ENCODE data around the gene DHRS3.

DHRS3 gene

DNA sequence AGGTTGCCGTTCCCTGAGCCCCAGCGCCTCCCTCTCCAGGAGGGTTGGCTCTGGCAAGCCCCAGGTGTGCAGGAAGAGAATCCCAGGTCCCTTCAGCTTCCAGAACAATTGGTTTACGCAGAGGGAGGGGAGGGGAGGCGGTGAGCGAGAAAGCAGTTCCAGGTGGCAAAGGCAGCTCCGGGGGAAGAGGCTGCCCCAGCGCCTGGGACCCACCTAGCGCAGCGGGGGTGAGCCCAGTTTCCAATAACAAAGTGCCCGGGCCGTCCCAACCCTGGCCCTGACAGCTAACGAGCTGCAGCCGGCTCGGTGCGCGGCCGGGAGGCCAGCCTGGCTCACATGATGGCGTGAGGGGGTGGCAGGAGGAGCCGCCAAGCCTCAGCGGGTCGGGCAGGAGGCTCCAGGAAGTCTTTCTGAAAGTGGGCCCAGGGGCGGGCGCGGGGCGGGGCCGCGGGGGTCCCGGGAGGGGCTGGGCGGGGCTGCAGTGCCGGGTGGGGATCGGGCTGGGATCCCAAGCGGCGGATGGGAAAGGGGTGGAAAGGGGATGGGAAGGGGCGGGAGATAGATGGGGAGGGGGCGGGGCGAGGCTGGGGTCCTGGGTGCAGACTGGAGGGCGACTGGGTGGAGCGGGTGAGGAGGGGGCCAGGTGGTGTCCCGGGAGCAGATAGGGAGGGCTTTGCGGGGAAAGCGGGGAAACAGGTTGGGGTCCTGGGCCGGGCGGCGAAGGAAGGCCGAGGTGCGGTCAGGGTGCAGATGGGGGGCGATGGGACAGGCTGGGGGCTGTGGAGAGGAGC, 22.8 kb downstream of the DHRS3 start:
- peak; percentile 82 for DNase-seq

DNA sequence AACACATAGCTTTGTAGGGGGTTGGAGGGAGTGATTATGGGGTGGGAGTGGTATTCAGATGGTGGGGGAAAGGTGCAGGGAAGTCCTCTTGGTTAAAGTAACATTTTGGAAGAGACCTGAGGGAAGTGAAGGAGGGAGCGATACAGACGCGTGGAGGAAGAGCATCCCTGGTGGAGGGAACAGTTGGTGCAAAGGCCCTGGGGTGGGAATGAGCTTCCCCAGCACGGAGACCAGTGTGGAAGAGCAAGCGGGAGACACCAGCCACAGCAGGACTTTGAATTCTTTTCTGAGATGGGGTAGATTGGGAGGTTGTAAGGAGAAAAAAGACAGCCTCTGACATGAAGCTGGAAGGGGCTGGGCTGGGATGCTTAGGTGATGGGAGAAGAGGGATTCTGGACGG, 23.5 kb downstream of the DHRS3 start:
- no peak for DNase-seq

DNA sequence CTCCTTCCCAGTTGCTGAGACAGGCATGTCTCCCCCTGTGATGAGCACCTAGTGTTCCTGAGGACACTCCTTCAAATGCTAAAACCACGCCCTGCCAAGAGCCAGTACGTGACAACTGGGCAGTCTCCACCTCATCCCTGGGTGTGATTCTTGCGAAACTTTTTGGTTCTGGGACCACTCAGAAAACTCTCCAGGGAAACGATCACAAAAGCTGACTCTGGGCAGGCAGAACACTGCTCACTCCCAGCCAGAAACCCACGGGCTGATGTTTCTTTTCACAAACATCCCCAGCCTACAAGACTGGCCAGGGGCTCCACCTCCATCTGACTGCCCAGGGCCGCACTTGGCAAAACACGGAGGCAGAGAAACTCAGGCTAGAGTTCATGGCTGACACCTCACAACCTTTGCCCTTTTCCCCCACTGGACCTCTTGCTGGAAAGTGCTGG, 24.4 kb downstream of the DHRS3 start:
- DNase-seq = no peak

DNA sequence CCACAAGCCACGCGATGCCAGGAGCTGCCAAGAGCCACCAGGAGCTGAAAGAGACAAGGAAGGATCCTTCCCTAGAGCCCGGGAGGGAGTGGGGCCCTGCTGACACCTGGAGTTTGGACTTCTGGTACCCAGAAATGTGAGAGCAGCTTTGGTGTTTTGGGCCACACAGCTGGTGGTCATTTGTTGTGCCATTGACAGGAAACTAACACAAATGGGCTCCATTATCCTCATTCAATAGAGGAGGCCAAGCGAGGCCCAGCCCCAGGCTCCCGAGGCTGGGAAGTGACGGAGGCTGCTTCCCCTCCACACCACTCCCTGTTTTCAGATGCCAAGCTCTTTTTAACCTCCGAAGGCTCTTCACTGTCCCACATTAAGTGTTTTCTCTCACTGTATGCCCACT, 25.5 kb downstream of the DHRS3 start:
- DNase-seq = peak; percentile 12

DNA sequence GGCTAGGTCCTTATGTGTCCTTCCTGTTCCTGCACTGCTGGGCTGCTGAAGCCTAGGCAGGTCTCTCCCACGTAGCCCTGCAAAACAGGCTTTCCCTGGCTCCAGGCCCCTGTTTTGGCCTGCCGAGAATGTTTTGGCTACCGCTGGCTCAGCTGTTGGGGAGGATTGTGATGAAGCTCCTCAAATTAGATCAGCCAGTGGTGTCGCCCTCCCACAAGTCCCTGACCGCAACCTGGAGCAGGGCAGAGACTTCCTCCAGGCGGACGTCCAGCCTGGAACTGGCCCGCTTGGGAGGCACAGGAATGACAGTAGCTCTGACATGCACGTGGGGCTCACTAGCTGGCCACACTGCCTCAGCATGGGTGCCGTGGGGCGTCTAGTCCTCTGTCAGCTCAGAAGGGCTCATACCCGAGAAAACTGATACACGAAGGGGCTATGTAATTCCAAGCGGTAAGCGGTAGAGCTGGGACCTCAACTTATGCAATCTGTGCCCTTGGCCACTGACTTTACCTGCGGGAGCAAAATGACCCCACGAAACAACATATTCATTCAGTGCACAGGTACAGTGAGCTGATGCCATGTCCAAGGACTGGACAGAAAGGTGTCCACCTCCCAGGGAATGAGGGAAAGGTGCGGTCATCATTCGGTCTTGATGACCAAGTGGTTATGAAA, 26.6 kb downstream of the DHRS3 start:
- DNase-seq = no peak

DNA sequence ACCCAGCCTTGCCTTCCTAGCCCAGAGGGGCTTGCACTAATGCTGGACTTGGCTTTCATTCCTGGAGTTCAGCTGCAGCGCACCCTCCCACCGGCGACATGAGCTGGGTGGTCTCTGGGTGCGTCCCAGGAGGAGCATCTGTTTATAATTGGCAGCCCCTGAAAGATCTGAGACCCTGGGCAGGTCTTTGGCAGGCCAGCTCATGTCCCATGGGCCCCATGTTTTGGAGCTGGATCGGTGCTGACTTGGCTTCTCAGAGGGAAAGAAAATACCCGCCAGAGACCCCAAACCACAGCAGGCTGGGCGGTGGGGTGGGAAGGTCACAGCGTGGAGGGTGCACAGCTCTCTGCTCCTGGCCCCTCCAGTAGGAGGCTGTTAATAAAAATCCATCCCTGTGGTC, 29.3 kb downstream of the DHRS3 start:
- DNase-seq = no peak

DNA sequence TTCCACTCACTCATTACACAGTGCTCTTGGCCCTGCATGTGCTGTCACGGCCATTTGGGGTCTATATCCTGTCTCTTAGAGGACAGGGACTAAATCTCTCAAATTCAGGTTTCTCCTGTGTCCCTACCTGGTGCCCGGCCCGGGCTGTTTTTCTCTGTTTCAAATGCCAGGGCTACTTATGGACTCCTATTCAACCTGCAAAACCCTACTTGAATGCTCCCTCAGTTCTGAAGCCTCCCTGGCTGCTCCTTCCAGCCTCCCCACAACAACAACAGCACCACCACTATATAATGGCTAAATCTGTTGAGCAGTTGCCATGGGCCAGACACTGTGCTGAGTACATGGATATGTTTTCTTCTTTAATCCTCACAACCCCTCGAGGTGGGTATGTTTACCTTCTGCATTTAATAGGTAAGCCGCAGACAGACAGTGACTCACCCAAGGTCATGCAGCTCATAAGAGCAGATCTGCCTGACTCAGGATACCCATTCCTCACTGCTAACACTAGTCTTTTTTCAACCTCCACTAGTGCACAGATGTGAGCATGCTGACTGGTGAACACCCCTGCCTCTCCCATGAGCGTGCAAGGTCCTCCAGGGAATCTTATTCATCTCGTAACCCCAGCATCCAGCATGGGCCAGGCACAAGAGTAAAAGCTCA, 29.9 kb downstream of the DHRS3 start:
- no peak for DNase-seq

DNA sequence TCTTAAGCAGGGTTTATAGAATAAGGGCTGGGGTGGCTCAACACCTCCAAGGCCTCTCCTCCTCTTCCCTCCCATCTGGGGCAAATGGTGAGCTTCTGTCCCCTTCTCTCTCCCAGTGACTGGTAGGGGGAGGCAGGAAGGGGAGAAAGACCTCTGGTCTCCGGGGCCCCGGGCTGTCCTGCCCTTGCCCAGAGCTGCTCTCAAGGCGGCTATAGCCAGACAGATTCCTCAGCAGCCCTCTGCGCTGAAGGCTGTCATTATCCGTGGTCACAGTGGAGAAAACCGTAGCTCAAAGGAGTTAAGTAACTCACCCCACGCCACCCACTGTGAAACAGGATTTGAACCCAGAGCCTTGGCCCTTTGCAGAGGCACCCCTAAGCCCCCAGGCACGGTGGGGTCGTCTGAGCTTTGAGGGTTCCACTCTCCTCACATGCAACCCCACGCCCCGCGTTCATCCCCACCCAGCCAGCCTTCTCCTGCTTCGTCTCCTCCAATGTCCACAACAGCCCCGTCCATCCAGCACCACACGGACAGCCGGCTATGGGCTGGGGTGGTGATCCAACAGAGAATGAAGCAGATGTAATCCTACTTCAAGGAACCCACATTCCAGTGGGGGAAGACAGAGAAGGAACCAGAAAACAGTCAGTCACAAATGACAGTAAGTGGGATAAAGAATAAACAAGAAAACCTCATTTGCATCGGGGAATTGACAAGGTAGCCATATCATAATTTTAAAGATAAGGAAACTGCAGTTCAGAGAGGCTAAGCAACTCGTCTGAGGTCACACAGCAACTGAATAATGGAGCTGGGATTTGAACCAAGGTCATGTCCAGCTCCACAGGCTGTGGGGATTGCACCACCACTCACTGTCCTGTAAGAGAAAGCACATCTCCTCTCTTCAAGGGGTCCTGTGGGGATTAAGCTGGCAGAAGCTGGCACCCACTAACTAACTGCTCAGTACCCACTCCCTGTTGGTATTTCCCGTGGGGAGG, 31.8 kb downstream of the DHRS3 start:
- DNase-seq = no peak

DNA sequence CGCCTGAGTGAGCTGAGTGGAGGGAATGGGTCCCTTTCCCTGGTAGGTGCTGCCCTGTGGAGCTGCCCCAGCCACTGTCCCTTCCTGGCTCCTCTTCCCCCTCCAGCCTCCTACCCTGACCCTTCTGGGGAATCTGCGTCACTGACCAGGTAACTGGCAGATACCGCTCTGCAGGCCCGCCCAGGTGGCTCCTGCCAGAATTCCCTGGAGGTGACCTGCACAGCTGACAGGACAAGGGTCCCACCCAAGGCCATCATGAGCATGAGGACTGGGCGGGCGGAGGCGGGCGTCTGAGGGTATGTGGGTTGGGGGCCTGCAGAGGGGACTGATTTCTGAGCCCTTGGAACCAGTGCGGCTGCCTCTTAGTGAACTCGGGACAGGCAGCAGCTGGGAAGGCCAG, 32.5 kb downstream of the DHRS3 start:
- no peak for DNase-seq

DNA sequence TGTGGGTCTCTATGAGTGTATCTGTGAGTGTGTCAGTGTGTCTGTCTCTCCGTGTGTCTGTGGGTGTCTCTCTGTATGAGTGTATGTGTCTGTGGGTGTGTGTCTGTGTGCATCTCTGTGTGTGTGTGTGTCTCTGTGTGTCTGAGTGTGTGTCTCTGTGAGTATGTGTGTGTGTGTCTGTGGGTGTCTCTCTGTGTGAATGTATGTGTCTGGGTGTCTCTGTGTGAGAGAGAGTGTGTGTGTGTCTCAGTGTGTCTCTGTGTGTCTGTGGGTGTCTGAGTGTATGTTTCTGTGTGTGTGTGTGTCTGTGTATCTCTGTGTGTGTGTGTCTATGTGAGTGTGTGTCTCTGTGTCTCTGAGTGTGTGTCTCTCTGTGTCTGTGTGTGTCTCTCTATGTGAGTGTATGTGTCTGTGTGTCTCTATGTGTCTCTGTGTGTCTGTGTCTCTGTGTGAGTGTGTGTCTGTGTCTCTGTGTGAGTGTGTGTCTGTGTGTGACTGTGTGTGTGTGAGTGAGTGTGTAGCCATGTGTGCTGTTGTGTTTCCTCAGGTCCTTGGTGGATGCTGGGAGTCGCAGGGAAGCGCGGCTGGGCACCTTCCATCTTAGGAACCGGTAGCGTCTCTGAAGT, 33.0 kb downstream of the DHRS3 start:
- DNase-seq = no peak

DNA sequence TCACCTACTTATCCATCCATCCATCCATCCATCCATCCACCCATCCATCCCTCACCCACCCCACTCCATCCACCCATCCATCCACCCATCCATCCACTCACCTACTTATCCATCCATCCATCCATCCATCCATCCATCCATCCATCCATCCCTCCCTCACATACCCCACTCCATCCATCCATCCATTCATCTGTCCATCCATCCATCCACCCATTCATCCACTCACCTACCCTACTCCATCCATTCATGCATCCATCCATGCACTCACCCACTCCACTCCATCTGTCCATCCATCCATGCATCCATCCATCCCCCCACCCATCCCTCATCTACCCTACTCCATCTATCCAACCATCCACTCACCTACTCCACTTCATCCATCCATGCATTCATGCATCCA, 34.5 kb downstream of the DHRS3 start:
- no peak for DNase-seq

DNA sequence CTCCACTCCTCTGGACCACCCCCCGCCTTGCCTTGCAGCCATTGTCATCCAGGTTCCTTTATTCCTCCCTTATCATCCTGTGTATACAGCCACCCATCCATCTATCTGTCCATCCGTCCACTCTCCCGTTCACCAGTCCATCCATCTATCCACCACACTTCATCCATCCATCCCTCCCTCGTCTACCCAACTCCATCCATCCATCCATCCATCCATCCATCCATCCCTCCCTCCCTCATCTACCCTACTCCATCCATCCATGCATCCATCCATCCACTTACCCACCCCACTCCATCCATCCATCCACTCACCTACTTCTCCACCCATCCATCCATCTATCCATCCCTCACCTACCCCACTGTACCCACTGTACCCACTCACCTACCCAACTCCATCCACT, 35.4 kb downstream of the DHRS3 start:
- no peak for DNase-seq

DNA sequence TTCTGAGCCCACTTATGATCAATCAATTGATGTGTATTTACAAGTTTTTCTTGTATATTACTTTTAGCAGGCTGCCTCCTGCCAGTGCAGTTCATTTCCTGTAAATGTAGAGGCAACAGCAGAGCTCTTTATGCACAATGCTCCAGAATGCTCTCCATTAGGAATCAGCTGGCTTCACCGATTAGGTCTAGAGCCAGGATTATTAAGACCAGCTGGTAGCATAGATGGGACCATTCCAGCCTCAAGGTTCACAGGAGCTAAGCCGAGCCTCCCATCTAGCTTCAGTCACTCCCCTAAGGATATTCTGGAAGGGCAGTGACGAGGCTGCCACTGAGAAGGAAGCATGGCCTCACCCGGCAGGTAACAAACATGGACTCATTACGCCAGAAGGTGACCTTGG, 36.8 kb downstream of the DHRS3 start:
- no peak for DNase-seq

DNA sequence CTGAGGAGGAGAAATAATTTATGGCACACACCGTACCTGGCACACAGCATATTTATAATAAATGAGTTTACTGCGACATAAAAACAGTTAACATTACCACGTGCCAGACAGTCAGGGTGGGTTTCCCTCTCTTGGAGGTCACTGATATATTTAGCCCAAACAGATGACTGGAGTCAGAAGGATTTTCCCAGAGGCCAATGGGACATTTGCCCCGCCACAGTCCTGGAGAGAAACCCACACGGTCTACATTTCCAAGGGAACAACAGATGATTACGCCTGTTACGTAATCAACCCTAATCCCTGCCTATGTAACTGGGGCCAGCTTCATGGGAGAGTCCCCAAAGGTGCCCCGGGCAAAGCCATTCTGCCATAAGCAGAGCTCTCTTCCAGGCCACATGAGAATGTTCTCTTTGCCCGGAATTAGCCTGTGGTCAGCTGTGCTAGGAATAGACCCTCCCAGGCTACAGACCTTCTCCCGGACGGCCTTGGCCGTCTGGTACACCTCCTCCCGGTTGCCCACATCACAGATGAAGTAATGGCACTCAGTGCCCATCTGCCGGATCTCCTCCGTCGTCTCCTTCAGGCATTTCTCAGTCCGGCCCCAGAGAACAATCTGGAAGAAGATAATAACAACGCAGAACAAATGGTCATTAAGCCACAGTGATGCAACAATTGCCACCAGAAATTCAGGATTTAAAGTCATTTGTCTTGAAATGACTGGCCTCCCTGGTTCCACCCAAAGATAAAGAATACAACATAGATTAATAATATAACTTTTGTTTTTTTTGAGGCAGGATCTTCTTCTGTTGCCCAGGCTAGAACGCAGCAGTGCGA, 37.7 kb downstream of the DHRS3 start:
- DNase-seq = no peak

DNA sequence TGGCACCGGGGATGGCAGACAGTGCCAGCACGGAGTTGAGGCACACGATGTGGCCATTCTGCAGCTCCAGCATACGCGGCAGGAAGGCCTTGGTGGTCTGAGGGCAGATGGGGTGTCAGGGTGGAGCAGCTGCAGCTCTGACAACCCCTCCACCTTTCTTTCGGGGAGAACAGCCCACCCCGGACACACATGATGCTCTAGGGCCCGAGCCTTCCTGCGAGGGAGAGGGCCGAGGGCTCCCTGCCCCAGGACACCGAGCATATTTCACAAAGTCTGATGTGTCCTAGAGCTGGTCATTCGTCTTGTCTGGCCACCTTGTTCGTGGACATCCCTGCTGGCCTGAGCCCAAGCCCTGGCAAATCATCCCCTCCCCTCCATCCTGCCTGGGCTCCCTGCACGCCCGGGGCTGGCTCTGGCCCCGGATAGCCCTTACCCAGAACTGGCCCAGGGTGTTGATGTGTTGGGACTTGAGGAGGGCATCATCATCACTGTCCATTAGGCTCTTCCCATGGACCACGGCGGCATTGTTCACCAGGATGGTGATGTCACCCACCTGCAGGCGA, 39.1 kb downstream of the DHRS3 start:
- no peak for DNase-seq

DNA sequence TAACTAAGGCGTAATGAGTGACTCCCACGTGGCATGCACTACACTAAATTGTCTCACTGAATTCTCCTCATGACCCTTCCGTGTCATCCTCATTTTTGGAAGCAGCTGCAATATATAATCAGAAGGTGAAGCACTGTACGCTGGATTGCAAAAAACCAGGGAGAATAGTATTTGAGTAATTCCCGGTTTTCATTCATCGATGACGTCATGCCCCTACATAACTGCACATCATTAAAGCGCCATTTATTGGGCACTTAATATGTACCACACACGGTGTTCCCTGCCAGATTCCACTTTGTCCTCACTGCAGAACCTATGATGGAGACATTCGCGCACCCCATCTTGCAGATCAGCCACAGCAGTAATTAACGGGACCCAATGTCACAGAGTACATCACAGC, 41.0 kb downstream of the DHRS3 start:
- DNase-seq = no peak

DNA sequence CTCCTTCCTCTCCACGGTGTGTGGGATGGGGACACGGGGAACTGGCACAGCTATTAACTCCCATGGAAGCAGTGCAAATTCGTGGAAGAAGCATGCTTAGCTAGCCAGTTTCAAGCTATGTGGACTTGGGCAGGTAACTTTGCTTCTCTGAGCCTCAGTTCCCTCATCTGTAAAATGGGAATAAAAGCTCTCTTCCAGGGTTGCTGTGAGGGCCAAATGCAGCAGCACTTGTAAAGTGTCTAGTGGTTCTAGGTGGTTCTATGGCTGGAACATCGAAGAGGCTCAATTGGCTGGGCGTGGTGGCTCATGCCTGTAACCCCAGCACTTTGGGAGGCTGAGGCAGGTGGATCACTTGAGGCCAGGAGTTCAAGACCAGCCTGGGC, 43.3 kb downstream of the DHRS3 start:
- DNase-seq = no peak

DNA sequence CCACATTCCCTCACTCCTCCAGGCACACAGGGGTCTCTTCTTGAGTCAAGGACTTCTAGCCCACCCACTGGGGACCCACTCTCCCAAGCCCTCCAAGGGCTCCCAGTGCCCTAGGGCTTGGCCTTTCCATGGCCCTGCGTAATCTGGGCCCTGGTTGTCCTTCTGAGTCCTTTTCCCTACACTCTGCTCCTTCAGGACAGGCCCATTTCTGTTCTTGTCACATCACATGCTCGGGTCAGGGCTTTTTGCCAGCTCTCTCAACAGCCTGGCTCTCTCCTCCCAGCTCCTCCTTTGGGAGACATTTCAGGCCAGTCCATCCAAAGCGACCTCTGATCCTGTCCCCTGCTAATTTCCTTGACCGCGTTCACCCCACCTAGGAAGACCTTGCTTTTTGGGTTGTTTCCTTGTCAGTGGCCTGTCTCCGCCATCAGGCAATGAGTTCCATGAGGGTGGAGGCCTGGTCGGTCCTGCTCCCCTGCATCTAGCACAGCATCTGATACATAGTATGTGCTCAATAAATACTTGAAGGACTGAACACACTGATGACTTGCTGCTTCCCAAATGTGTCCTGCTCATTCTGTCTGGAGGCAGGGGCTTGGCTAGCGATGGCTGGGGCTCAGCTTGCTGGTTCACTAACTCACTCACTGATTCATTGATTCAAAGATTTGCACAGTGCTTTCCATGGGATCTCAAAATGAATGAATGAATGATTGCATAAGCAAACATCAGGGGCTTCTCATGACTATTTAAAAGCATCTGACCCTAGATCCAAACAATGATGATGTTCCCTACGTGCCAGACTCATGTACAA, 44.8 kb downstream of the DHRS3 start:
- no peak for DNase-seq

DNA sequence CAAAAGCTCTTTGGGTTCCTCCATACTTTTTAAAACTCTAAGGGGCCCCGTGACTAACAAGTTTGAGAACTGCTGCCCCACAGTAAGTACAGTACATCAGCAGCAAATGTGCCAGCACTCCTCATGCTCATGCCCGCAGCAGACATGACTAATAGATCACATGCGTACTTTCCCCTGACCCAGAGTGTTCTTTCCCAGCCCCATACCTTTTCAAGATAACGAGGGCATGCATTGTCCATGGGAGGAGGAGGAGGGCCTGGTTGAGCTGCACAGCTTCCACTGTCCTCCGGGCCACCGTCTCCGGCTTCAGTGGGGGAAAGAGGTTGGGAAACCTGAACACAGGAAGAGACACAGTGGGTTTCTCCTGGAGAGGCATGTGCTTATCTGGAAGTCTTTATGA, 45.5 kb downstream of the DHRS3 start:
- no peak for DNase-seq

DNA sequence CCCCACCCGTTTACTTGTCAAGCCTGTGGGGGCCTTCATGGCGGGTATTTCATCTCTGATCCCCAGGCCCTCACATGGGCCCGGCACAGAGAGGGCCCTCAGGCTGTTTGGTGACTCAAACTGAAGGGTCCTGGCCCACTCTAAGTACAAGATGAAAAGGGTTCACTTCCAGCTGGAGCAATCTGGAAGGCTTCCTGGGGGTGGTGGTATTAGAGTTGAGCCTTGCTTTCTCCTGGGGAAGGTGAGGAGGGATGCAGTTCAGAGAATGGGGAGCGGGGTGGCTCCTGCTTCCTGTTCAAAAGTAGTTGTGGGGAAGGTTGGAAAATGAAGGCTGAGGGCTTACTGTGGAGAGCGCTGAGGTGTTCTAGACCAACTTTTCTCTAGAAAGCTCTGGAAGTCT, 47.7 kb downstream of the DHRS3 start:
- no peak for DNase-seq

All from NCI-H69 (cell line).